K562 (cell line): ENCODE results near the gene CLK3. TPM values are rescaled to one million over a fixed set of nuclear protein-coding genes. Genes with fewer than 3 reads are reported as not detected.

Experiments
- FIP1L1 ChIP-seq: fragments of 200-400 bp; formaldehyde crosslinking; IDR thresholded peaks from 2 replicates; pipeline ENCODE4 v1.6.1; 2018; ENCODE audit warnings: mild to moderate bottlenecking, low read depth, low read length; ENCODE audit not compliant: poor library complexity, severe bottlenecking
- HDAC8 ChIP-seq: fragments of 450-650 bp; IDR thresholded peaks from 2 replicates; pipeline ENCODE4 v1.6.1; 2016; ENCODE audit warnings: mild to moderate bottlenecking, missing genetic modification characterization, moderate library complexity, missing compliant biosample characterization
- MED1 ChIP-seq: sonication (generic); formaldehyde crosslinking; IDR thresholded peaks from 2 replicates; pipeline ENCODE4 v1.8.1; 2023; ENCODE audit warnings: missing genetic modification reagents, borderline replicate concordance
- MYNN ChIP-seq, 2 experiments: sonication (generic); formaldehyde crosslinking in 1 of 2; IDR thresholded peaks; 2 replicates each; pipeline versions ENCODE4 v1.5.0 to v1.6.1; 2016 to 2020; ENCODE audit warnings: antibody characterized with exemption in 1 of 2, missing genetic modification reagents in 1 of 2
- NFE2L1 ChIP-seq: fragments of 450-650 bp; IDR thresholded peaks from 2 replicates; pipeline ENCODE4 v1.6.1; 2016; ENCODE audit warnings: missing genetic modification characterization, low read depth, mild to moderate bottlenecking, missing compliant biosample characterization, moderate library complexity, borderline replicate concordance
- NR1H2 ChIP-seq: sonication (generic); formaldehyde crosslinking; IDR thresholded peaks from 2 replicates; pipeline ENCODE4 v1.4.0; 2020; ENCODE audit warnings: mild to moderate bottlenecking, missing genetic modification reagents
- POLR2G ChIP-seq: fragments of 200-400 bp; formaldehyde crosslinking; IDR thresholded peaks from 2 replicates; pipeline ENCODE4 v1.6.1; 2017; ENCODE audit warnings: low read depth, mild to moderate bottlenecking, antibody characterized with exemption, low read length, moderate library complexity
- SIRT6 ChIP-seq: IDR thresholded peaks from one replicate; pipeline ENCODE4 v1.6.1; 2012; ENCODE audit warnings: low read depth, mild to moderate bottlenecking, control low read depth, inconsistent platforms, low read length, moderate library complexity
- SP1 ChIP-seq: sonication (generic); formaldehyde crosslinking; IDR thresholded peaks from 2 replicates; pipeline ENCODE4 v1.8.1; 2022; ENCODE audit warnings: mild to moderate bottlenecking, missing genetic modification reagents
- ZNF699 ChIP-seq: fragments of 250-450 bp; sonication (Bioruptor Pico); IDR thresholded peaks from 2 replicates; pipeline ENCODE4 v1.8.0; 2021; ENCODE audit warnings: mild to moderate bottlenecking, moderate library complexity; ENCODE audit not compliant: insufficient replicate concordance
- ZSCAN29 ChIP-seq: fragments of 450-650 bp; IDR thresholded peaks from 2 replicates; pipeline ENCODE4 v1.6.1; 2017
- polyA plus RNA-seq, 8 experiments: library from polyadenylated mRNA; depleted of rRNA in 4 of 8; stranded (reverse) in 5 of 8; unstranded in 3 of 8; fragments of >200 nt; fragmentation: Nextera tagmentation in 2 of 8; fragmentation: Illumina TruSeq in 1 of 8; extraction: Ambion mirVana in 2 of 8; extraction: Trizol in 1 of 8; gene quantifications; 2 replicates each; pipeline versions ENCODE4 v1.2.1 to v1.2.3, GENCODE V29; 2011 to 2014; ENCODE audit warnings: inconsistent platforms in 1 of 8, missing spikeins in 1 of 8
- total RNA-seq, 7 experiments: library from RNA; depleted of rRNA in 6 of 7; stranded (reverse); fragments of >200 nt in 6 of 7; fragmentation: Illumina TruSeq in 2 of 7; extraction: Trizol in 2 of 7; gene quantifications; 2 replicates each; pipeline versions ENCODE4 v1.2.1 to v1.2.3, GENCODE V29; 2011 to 2021; ENCODE audit warnings: low replicate concordance in 1 of 7
- TF ChIP-seq, protein P1 (sequence below): fragments of 250-450 bp; sonication (Bioruptor Pico); IDR thresholded peaks from 2 replicates; pipeline ENCODE4 v1.5.0; 2020; ENCODE audit warnings: mild to moderate bottlenecking, borderline replicate concordance
- TF ChIP-seq, protein P2 (sequence below): fragments of 250-450 bp; sonication (Bioruptor Pico); IDR thresholded peaks from 2 replicates; pipeline ENCODE4 v1.8.0; 2022; ENCODE audit warnings: moderate library complexity, mild to moderate bottlenecking, inconsistent platforms
- TF ChIP-seq, protein P3 (sequence below), 2 experiments: fragments of 450-650 bp; IDR thresholded peaks; 2 replicates each; pipeline ENCODE4 v1.6.1; 2016
- TF ChIP-seq, protein P4 (sequence below): sonication (generic); formaldehyde crosslinking; IDR thresholded peaks from 2 replicates; pipeline ENCODE4 v1.8.1; 2023; ENCODE audit warnings: mild to moderate bottlenecking, missing genetic modification reagents
- TF ChIP-seq, protein P5 (sequence below): fragments of 450-650 bp; IDR thresholded peaks from 2 replicates; pipeline ENCODE4 v1.6.1; 2016; ENCODE audit warnings: antibody characterized with exemption

Gene CLK3
- total and polyA plus RNA-seq, 9 of the 15 experiments (the other 6 are each of a cell fraction or from before 2014, with no cell fraction given): 1.2 to 95.2 (median 51.7) TPM

DNA sequence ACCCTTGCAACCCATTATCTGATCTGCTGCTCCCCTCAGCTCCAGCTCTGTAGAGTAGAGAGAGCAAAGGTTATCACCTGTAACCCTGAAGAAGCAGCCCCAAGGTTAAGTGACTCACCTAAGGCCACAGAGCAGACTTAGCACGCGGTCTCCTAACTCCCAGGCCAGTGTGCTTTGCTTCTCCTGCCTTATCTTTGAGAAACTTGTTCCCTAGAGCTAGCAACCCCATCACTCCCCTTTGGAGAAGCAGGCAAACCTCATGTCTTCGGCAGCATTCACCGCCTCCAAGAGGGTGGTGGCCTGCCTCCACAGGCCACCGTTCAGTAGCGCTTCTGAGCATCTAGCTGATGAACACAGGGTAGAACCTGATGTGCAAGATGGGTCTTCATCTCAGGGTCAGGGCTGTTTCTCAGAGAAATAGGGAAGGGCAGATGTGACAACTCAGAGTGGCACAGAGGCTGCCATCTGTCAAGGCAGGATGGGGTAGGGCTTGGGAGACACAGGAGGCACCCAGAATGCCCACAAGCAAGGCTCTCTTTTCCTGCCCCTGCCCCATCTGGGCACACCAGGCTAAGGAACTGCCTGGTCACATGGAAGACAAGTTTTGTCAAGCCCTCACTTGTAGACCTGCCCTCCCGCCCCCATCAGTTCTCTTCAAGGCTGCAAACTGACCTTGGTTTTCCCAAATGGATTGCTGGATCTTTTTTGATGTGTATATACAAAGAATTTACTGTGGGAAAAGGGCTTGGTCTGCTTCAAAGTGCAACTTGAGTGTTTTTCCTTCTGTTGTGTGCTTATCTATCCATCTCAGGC, 34.9 kb upstream of the CLK3 start (continued):
- TF ChIP-seq, protein P1, sequence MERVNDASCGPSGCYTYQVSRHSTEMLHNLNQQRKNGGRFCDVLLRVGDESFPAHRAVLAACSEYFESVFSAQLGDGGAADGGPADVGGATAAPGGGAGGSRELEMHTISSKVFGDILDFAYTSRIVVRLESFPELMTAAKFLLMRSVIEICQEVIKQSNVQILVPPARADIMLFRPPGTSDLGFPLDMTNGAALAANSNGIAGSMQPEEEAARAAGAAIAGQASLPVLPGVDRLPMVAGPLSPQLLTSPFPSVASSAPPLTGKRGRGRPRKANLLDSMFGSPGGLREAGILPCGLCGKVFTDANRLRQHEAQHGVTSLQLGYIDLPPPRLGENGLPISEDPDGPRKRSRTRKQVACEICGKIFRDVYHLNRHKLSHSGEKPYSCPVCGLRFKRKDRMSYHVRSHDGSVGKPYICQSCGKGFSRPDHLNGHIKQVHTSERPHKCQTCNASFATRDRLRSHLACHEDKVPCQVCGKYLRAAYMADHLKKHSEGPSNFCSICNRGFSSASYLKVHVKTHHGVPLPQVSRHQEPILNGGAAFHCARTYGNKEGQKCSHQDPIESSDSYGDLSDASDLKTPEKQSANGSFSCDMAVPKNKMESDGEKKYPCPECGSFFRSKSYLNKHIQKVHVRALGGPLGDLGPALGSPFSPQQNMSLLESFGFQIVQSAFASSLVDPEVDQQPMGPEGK (CRISPR knock-in tag): no peak
- TF ChIP-seq ZNF699 (no peak), FIP1L1 (no peak), MED1 (CRISPR knock-in tag) (no peak), MYNN (IDR thresholded peaks at IDR 0.05) (no peak), MYNN (CRISPR knock-in tag; IDR thresholded peaks at IDR 0.05) (no peak), HDAC8 (tag) (no peak), NR1H2 (CRISPR knock-in tag) (no peak), SP1 (CRISPR knock-in tag) (no peak; the same call in 1 of the 2 replicates), NFE2L1 (tag) (no peak), POLR2G (no peak), SIRT6 (no peak), ZSCAN29 (no peak)
- TF ChIP-seq, protein P2, sequence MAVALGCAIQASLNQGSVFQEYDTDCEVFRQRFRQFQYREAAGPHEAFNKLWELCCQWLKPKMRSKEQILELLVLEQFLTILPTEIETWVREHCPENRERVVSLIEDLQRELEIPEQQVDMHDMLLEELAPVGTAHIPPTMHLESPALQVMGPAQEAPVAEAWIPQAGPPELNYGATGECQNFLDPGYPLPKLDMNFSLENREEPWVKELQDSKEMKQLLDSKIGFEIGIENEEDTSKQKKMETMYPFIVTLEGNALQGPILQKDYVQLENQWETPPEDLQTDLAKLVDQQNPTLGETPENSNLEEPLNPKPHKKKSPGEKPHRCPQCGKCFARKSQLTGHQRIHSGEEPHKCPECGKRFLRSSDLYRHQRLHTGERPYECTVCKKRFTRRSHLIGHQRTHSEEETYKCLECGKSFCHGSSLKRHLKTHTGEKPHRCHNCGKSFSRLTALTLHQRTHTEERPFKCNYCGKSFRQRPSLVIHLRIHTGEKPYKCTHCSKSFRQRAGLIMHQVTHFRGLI (CRISPR knock-in tag): no peak
- TF ChIP-seq, protein P3, sequence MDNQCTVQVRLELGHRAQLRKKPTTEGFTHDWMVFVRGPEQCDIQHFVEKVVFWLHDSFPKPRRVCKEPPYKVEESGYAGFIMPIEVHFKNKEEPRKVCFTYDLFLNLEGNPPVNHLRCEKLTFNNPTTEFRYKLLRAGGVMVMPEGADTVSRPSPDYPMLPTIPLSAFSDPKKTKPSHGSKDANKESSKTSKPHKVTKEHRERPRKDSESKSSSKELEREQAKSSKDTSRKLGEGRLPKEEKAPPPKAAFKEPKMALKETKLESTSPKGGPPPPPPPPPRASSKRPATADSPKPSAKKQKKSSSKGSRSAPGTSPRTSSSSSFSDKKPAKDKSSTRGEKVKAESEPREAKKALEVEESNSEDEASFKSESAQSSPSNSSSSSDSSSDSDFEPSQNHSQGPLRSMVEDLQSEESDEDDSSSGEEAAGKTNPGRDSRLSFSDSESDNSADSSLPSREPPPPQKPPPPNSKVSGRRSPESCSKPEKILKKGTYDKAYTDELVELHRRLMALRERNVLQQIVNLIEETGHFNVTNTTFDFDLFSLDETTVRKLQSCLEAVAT (IDR thresholded peaks at IDR 0.05): no peak
- TF ChIP-seq, protein P4, sequence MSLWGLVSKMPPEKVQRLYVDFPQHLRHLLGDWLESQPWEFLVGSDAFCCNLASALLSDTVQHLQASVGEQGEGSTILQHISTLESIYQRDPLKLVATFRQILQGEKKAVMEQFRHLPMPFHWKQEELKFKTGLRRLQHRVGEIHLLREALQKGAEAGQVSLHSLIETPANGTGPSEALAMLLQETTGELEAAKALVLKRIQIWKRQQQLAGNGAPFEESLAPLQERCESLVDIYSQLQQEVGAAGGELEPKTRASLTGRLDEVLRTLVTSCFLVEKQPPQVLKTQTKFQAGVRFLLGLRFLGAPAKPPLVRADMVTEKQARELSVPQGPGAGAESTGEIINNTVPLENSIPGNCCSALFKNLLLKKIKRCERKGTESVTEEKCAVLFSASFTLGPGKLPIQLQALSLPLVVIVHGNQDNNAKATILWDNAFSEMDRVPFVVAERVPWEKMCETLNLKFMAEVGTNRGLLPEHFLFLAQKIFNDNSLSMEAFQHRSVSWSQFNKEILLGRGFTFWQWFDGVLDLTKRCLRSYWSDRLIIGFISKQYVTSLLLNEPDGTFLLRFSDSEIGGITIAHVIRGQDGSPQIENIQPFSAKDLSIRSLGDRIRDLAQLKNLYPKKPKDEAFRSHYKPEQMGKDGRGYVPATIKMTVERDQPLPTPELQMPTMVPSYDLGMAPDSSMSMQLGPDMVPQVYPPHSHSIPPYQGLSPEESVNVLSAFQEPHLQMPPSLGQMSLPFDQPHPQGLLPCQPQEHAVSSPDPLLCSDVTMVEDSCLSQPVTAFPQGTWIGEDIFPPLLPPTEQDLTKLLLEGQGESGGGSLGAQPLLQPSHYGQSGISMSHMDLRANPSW: no peak
- TF ChIP-seq, protein P5, sequence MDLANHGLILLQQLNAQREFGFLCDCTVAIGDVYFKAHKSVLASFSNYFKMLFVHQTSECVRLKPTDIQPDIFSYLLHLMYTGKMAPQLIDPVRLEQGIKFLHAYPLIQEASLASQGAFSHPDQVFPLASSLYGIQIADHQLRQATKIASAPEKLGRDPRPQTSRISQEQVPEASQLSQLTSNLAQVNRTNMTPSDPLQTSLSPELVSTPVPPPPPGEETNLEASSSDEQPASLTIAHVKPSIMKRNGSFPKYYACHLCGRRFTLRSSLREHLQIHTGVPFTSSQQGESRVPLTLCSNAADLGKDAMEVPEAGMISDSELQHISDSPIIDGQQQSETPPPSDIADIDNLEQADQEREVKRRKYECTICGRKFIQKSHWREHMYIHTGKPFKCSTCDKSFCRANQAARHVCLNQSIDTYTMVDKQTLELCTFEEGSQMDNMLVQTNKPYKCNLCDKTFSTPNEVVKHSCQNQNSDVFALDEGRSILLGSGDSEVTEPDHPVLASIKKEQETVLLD: no peak
